ENCODE data around the gene INPP5A.

DNA sequence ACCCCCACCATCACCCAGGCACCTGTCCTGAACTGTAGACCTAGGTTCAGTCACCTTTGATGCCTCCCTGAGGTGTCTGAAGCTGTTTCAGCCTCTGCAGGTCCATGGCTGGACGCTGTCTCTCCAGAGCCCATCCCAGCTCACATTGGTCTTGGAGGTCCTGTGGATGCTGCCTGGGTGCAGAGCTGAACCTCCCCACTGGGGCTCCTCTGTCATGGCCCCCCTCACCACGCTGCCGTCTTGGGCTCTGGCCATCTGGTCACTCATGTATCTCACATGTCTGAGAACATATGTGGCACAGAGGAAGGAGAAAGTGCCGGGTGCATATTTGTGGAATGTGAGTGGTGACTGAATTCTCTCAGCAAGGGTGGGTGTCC is 139.5 kb downstream of the INPP5A start:
- TF ChIP-seq, protein P1, sequence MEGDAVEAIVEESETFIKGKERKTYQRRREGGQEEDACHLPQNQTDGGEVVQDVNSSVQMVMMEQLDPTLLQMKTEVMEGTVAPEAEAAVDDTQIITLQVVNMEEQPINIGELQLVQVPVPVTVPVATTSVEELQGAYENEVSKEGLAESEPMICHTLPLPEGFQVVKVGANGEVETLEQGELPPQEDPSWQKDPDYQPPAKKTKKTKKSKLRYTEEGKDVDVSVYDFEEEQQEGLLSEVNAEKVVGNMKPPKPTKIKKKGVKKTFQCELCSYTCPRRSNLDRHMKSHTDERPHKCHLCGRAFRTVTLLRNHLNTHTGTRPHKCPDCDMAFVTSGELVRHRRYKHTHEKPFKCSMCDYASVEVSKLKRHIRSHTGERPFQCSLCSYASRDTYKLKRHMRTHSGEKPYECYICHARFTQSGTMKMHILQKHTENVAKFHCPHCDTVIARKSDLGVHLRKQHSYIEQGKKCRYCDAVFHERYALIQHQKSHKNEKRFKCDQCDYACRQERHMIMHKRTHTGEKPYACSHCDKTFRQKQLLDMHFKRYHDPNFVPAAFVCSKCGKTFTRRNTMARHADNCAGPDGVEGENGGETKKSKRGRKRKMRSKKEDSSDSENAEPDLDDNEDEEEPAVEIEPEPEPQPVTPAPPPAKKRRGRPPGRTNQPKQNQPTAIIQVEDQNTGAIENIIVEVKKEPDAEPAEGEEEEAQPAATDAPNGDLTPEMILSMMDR (IDR thresholded peaks at IDR 0.05) = no peak
- no peak for TF ChIP-seq EZH2phosphoT487 (IDR thresholded peaks at IDR 0.05)
